Forelimb muscle (tissue), 1 donor: ENCODE results near the gene ALPI. TPM values are rescaled to one million over a fixed set of nuclear protein-coding genes. Genes with fewer than 3 reads are reported as not detected.

Experiments used
- DNase-seq: peaks from one replicate; pipeline ENCODE4 v3.0.0-alpha.2; 2013; ENCODE audit warnings: low read depth
- polyA plus RNA-seq: library from polyadenylated mRNA; unstranded; fragments of 120-200 nt; gene quantifications from one replicate; pipeline ENCODE4 v1.2.1, GENCODE V29; 2013; ENCODE audit not compliant: insufficient read length

The ALPI gene
- polyA plus RNA-seq, 1 donor: not detected

DNA sequence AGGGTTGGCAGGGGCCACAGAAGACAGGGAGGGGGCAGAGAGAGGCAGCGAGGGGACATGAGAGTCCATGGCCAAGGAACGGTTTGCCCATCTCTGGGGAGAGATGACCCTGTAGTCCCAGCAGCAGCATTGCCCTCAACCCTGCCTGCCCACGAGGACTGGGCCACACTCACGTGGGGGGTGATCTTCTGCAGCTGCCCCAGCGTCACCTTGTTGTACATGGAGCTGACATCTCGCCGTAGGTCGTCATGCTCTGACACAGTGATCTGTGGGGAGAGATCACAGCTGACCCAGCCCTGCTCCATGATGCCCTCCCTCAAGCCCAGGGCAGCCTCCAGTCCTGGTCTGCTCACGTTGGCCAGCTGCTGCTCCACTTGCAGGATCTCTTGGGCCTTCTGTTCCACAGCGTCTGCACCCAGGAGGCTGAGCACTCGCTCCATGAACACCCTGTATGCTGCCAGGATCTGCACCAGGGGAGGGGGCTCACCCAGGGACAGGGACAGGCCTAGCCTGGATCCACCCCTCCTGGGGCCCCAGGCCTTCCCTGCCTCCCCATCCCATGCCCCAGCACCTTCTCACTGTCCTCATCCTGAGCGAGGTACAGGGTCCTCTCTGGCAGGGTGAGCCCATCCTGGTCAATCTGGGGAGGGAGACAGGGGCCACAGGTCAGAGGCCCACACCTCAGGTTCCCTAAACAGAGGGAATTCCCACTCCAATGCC lies 28.8 kb downstream of the ALPI start:
- DNase-seq: no peak

- DNase-seq: no peak
These were observed 29.4 kb downstream of the ALPI start for GRCh38 chr2:232485348-232485756.

- no peak for DNase-seq
These were observed 30.0 kb downstream of the ALPI start for GRCh38 chr2:232485757-232486557.

DNA sequence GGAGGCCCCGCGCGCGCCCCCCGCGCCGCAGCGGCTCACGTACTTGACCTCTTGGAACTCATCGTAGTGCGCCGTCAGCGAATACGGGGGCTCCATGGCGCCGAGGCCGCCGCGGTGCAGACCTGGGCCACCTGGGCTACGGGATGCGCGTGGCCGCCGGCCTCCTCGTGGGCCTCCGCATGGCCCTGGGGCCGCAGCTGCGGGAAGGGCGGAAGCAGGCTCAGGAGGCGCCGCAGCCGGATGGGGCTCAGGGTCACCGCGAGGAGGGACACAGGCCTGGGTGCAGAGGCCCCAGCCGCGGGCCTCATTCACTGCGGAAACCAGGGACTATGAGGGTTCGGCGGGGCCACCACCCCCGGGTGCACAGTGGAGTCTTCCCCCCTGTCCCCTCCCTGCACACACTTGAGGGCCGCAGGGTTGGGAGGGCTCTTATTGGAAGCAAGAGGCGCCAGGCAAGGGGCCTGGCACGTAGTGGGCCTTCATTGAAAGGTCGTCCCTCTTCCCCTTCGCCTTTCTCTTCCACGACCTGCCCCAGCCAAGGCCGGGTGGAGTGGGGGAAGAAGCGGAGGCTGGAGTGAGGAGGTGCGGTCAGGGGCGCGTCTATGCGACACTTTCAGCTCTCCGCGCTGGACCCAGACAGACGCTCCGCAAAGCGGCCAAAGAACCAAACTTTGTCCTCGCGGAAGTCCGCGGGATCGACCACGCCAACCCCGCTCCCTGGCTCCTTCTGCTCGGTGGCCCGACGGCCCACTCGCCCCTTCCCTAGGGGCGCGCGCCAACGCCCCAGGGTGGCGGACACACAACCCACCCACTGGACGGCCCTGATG lies 30.8 kb downstream of the ALPI start:
- DNase-seq: no peak

DNA sequence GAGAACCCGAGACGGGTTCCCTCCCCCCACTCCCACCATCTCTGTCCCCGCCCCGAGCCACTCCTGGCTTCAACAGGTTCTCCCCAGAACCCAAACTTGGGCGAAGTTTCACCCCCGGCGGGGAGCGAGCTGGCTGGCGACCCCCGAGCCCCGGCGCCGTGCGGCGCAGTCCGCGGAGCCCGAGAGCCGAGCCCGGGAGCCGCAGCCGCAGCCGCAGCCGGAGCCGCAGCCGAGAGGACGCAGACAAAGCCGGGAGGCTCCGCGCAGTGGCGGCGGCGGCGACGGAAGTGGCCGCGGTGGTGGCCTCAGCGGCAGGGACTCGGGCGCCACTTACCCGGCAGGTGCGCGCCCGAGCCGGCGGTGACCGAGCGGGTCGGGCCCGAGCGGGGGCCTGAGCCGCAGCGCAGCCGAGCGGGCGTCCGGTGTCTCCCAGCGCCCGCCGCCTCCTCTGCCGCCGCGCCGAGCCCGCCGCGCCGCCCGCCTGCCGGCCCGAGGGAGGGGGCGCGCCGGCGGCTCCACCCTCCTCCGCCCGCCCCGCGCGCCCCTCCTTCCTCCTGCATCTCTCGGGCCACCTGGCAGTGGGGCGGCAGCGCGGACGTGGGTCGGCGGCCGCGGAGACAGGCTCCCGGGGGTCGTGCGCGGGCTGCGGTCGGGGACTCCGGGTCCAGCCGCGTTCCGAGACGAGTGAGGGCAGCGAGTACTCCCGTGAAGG lies 31.6 kb downstream of the ALPI start, which contains the start of gene ECEL1:
TSS of gene ECEL1 (minus strand) at position 450 of the 712 bp plus-strand sequence. CDS start 1,181 bp downstream, outside the sequence.
- no peak for DNase-seq

DNA sequence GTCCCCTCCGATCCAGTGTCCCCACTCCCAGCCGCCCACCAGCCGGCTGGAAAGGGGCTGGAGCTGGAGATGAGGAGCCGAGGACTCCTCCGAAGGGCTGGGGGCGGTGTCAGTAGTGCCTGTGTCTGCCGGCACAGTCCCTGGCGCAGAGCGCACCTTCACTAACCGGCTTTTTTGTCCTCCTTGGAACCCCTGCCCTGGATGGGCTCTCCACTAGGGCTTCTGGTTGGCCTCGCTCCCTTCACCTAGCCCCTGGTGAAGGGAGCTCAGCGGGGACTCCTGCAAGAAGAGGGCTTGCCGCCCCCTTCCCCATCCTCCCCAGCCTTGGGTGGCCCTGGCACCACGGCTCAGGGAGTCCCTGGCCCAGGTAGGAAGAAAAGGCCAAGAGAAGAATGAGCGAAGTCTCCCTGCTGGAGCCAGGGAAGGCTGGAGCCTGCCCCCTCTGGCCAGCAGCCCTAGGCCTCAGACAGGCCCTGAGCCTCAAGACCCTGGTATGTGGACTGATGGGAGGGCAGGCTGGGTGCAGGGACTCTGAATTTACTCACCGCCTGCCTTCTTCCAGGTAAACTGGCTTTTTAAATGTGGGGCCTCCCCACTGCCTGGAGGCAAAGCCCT lies 32.3 kb downstream of the ALPI start:
- no peak for DNase-seq

DNA sequence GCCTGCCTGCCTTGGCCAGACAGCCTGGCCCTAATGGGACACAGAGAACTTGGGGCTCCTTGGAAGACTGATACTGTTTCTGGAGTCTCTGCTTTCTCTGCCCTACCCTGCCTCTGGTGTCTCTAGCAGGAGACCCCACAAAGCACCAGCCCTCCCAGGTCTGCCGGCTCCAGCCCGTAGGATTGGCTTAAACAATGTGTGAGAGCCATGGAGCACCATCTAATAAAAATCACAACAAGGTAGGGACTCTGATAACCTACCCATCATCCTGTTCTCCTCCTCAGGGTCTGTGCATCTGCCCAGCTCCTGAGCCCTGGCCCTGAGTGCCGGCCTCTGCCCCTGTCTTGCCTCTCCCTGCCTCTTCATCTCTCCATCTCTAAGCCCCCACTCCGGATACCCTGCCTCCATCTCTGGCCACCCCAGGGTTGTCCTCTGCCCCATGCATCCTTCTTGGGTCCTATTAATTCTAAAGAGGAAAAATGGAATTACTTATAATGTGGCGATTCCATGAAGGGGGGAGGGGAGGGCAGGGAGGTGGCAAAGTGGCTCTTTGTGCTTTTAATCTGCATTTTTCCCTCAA lies 32.9 kb downstream of the ALPI start:
- no peak for DNase-seq

GRCh38 chr2:232489516-232490220 lies 33.7 kb downstream of the ALPI start:
- no peak for DNase-seq

DNA sequence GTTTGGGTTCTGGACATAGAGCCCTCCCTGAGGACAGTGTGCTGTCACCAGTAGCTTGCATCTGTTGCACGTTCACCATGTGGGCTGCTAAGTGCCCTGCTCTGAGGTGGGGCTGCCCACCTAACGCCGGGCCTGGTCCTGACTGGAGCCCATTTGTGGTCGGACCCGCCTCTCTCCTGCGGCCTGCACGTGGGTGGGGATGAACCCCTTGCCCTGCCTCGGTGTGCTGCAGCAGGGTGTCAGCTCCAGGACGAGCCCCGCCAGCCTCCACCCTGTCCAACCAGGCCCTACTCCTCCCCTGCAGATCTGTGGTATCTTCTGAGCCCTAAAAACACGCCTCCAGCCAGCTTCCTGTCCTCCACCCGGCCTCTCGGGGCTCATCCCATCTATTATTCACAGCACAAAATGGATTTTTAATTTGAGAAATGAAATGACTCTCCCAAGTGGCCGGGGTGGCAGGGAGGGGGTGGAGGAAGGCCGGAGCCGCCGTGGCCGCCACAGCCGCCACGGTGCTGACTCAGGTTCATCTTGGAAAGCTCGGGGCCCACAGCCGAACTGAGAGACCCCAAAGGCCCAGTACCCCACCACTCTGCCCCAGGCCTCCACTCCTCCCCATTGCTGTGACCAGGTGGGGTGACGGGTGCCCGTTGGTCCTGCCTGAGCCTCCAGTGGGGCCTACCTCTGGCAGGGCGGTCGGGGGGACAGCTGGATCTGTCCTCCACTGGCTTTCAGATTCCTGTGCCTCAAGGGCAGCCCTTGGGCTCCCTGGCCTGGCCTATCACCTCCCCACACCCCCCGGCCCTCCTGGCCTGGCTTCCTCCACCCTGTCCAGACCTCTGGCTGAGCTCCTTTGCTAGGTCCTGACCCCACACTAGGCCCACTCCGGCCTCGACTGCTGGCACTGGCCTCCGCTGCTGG lies 34.5 kb downstream of the ALPI start:
- DNase-seq: no peak

GRCh38 chr2:232491139-232491780 lies 35.3 kb downstream of the ALPI start:
- DNase-seq: no peak

GRCh38 chr2:232492236-232492848 lies 36.4 kb downstream of the ALPI start:
- DNase-seq: no peak

- no peak for DNase-seq
These were observed 37.2 kb downstream of the ALPI start for GRCh38 chr2:232492963-232493700.

DNA sequence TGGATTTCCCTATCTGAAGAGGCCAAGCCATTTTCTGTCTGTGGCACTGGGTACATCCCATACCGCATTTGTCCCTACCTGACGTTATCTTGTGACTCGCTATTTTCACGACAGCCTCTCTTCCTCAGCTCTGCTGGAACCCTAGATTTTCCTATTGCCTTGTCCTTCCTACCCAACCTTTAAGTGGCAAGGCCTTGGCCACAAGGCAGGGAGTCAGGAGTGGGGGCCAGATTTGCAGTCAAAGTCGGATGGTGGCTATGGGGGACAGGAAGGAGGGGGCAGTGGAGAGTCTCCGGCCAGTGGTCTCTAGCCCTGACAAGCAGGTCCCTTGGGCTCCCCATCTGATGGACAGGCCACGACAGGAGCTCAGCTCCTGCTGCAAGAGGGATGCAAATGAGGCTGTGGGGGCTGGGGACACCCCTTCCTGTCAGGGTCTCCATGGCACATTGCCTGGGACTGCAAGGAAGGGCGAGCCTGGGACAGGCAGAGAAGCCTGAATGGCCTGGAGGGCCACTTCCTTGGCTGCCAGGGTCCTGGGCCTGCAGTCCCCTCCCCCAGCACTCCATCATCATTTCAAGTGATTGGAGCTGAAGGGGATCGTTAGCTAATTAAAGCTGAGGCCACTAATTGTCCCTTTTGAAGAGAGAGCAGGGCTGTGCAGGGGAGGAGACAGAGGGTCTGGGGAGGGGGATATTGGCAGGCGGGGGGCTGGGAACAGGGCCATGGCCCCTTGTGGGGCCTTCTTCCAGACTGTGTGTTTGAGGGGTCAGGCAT lies 37.9 kb downstream of the ALPI start:
- no peak for DNase-seq

- no peak for DNase-seq
These were observed 38.6 kb downstream of the ALPI start for GRCh38 chr2:232494542-232494941.

- no peak for DNase-seq
These were observed 39.3 kb downstream of the ALPI start for GRCh38 chr2:232495292-232495691.

- DNase-seq: no peak
These were observed 40.7 kb downstream of the ALPI start for GRCh38 chr2:232496501-232497270.
